Nephron (organoid): Measurements from ENCODE around the gene KCNJ15.
"Not testable (repeated sequence)": the region's sequence is repeated elsewhere in the genome, so short reads cannot be mapped to it uniquely, and the experiment has no call there.

Experiments used
- H3K27ac Mint-ChIP-seq, 3 experiments: 2 replicates each; pipeline ENCODE4 v1.8.0; 2020; ENCODE audit warnings: mixed read lengths in 3 of 3, mild to moderate bottlenecking in 2 of 3, moderate library complexity in 1 of 3
- H3K27me3 Mint-ChIP-seq: 2 replicates; pipeline ENCODE4 v1.8.0; 2021; ENCODE audit warnings: low read depth, mild to moderate bottlenecking, moderate library complexity, mixed read lengths
- H3K36me3 Mint-ChIP-seq: 2 replicates; pipeline ENCODE4 v1.8.0; 2020; ENCODE audit warnings: low read depth, mixed read lengths
- H3K4me1 Mint-ChIP-seq: 2 replicates; pipeline ENCODE4 v1.8.0; 2020; ENCODE audit warnings: mixed read lengths
- H3K4me3 Mint-ChIP-seq, 3 experiments: 2 replicates each; pipeline ENCODE4 v1.8.0; 2020; ENCODE audit warnings: mild to moderate bottlenecking in 3 of 3, mixed read lengths in 3 of 3, moderate library complexity in 2 of 3
- H3K9me3 Mint-ChIP-seq: 2 replicates; pipeline ENCODE4 v1.8.0; 2020; ENCODE audit warnings: mixed read lengths
- TF ChIP-seq, protein P1 (sequence below), 3 experiments: fragments of 200-600 bp; sonication (generic); IDR thresholded peaks; one replicate each; pipeline ENCODE4 v1.5.0; 2021; ENCODE audit warnings: antibody characterized with exemption in 3 of 3; ENCODE audit not compliant: unreplicated experiment in 3 of 3

KCNJ15 gene

DNA sequence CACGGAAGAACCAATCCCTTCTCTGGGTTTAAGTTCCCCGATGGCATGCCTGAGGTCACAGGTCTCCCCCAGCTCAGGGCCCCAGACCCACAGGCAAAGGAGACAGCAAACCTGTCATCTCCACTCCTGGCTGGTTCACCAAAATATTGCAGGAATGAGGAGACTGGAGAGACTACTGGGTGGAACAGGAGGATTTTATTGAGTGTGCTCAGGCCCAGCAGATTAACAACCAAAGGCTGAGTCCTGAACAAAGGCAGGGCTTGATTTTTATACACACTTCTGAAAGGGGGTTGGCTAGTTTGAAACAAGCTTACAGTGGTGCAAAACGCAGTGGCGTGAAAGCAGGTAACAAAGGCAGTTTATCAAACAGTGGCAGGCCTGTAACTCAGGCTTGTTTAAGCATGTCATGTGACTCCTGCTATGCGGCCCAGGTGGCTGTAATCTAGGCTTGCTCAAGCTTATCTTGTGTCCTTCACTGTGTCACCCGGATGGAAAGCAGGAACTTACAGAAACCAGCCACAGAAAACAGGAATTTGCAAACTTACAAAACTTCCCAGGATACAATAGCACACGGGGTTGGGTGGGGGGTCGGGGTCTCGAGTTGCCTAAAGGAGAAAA lies 27.4 kb upstream of the KCNJ15 start:
- Mint-ChIP-seq H3K4me1 (no peaks in the 10 kb centered on the region), H3K27ac (no peak overlapping the region), H3K9me3 (peaks cover 71% of the 10 kb centered on the region), H3K36me3 (peaks cover 26% of the 10 kb centered on the region), H3K4me3 (no peak overlapping the region), H3K27me3 (peaks cover 7% of the 10 kb centered on the region)
- TF ChIP-seq, protein P1, sequence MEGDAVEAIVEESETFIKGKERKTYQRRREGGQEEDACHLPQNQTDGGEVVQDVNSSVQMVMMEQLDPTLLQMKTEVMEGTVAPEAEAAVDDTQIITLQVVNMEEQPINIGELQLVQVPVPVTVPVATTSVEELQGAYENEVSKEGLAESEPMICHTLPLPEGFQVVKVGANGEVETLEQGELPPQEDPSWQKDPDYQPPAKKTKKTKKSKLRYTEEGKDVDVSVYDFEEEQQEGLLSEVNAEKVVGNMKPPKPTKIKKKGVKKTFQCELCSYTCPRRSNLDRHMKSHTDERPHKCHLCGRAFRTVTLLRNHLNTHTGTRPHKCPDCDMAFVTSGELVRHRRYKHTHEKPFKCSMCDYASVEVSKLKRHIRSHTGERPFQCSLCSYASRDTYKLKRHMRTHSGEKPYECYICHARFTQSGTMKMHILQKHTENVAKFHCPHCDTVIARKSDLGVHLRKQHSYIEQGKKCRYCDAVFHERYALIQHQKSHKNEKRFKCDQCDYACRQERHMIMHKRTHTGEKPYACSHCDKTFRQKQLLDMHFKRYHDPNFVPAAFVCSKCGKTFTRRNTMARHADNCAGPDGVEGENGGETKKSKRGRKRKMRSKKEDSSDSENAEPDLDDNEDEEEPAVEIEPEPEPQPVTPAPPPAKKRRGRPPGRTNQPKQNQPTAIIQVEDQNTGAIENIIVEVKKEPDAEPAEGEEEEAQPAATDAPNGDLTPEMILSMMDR (IDR thresholded peaks at IDR 0.05; ENCODE audit: unreplicated experiment in 3 of 3), result no peak

DNA sequence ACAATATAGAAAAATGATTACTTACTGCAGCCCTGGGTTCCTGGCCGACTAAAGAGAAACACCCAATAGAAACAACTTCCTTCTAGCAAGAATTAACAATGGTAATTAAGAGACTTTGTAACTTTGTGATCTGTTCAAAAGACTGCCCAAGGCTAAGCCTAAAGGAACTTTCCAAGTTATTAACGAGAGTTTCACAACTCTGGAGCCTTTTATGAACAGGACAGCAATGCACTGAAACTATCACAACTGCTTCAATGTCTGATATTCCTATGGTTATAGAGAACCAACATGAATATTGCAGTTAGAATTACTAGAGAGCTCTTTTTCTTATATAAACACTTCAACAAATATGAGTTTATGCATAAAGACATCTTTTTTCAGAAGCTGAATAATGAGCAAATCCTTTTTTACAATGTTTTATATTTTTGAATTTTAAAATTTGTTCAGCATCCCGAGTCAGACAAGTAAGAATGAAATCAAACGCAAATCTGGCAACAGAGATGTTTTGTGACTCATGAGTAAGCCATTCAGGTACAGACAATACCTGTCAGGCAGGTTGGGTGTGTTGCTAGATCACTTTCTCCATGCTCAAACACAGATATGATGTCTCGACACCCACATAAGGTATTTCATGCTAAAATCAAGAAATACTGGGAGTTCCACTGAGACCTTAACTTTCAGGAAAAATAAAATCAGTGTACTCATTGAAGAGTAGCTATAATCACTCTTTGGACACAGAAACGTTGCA lies 22.2 kb upstream of the KCNJ15 start:
- Mint-ChIP-seq H3K9me3 (peaks cover 26% of the 10 kb centered on the region), H3K27ac (peak overlapping the region in 2 of 3 experiments; percentile 19 to 60), H3K36me3 (peaks cover 11% of the 10 kb centered on the region), H3K27me3 (no peaks in the 10 kb centered on the region), H3K4me3 (no peak overlapping the region), H3K4me1 (peaks cover 10% of the 10 kb centered on the region)
- TF ChIP-seq, protein P1 (IDR thresholded peaks at IDR 0.05; ENCODE audit: unreplicated experiment in 3 of 3), result no peak

DNA sequence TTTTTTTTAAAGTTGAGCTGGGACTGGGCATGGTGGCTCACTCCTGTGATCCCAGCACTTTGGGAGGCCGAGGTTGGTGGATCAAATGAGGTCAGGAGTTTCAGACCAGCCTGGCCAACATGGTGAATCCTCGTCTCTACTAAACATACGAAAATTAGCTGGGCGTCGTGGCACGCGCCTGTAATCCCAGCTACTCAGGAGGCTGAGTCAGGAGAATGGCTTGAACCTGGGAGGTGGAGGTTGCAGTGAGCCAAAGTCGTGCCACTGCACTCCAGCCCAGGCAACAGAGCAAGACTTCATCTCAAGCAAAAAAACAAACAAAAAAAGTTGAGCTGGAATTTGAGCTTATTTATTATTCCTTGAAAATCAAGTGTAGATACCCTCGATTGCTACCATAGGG lies 21.5 kb upstream of the KCNJ15 start:
- H3K4me1 Mint-ChIP-seq, result peaks cover 17% of the 10 kb centered on the region
- not testable (repeated sequence) for H3K27ac Mint-ChIP-seq, H3K27me3 Mint-ChIP-seq, H3K36me3 Mint-ChIP-seq, H3K4me3 Mint-ChIP-seq
- peaks cover 23% of the 10 kb centered on the region for H3K9me3 Mint-ChIP-seq

DNA sequence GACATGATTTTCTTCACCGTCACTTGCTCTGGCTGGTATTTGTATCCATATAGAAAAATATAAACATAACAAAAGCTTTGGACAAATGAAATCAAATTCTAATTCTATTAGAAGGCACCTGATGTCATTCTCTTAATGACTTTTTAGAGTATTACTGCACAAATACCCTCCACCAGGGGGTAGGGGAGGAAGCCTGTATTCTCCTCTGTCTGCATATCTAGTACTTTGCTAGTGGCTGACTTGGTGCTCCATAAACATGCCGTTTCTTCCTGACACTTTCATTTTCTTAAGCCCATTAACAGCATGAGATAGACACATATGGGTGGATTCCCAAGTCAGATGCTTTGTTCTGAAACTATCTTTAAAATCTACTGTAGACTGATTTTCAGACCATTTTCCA lies 20.6 kb upstream of the KCNJ15 start:
- H3K4me3 Mint-ChIP-seq, result no peak overlapping the region
- peaks cover 3% of the 10 kb centered on the region for H3K36me3 Mint-ChIP-seq
- H3K27me3 Mint-ChIP-seq, result no peaks in the 10 kb centered on the region
- peaks cover 17% of the 10 kb centered on the region for H3K9me3 Mint-ChIP-seq
- H3K4me1 Mint-ChIP-seq, result peaks cover 20% of the 10 kb centered on the region
- TF ChIP-seq, protein P1 (IDR thresholded peaks at IDR 0.05; ENCODE audit: unreplicated experiment in 3 of 3), result no peak
- H3K27ac Mint-ChIP-seq, result peak overlapping the region in 2 of 3 experiments; percentile 2 to 4

DNA sequence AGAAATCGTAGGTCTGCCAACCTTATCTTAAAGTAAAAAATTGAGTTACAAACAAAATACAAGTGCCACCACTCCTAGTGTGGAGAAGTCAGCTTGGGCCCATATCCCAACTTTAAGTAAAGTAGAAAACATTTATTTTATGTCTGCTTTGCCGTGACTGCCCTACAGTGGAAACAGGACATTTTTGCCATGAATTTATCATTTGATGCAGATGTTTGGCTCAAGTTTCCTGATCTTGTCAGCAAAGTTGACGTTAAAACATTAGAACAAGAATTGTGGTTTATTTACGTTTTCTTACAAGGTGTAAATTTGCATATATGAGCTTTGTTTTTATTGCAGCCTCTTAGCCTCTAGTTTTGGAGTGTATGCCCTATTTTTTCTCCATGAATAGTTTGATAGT lies 17.1 kb upstream of the KCNJ15 start:
- H3K9me3 Mint-ChIP-seq, result no peaks in the 10 kb centered on the region
- TF ChIP-seq, protein P1 (IDR thresholded peaks at IDR 0.05; ENCODE audit: unreplicated experiment in 3 of 3), result no peak
- H3K4me1 Mint-ChIP-seq, result peaks cover 24% of the 10 kb centered on the region
- no peaks in the 10 kb centered on the region for H3K36me3 Mint-ChIP-seq
- no peak overlapping the region for H3K4me3 Mint-ChIP-seq
- H3K27me3 Mint-ChIP-seq, result peaks cover 3% of the 10 kb centered on the region
- H3K27ac Mint-ChIP-seq, result peak overlapping the region; percentile 87 to 98 (median 95)

DNA sequence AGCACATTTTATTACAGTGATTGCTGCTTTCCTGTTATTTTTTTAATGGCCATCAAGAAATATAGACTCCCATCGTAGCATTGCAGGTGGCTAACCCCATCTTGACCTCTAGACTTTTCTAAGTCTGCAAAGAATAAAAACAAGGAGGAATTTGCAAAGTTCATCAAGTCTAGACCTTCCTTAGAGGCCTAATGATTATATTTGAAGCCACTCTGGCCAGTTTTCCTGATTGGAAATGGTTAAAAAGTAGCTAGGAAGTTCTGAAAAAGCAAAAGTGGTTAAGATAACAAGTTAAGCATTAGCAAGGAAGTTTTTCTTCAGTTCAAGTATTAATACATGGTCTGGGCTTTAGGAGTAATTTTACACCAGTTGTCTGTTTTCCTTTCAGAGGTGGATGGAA lies 16.7 kb upstream of the KCNJ15 start:
- H3K4me3 Mint-ChIP-seq, result no peak overlapping the region
- no peaks in the 10 kb centered on the region for H3K9me3 Mint-ChIP-seq
- H3K27me3 Mint-ChIP-seq, result peaks cover 3% of the 10 kb centered on the region
- H3K36me3 Mint-ChIP-seq, result no peaks in the 10 kb centered on the region
- H3K27ac Mint-ChIP-seq, result peak overlapping the region; percentile 87 to 98 (median 95)
- TF ChIP-seq, protein P1 (IDR thresholded peaks at IDR 0.05; ENCODE audit: unreplicated experiment in 3 of 3), result no peak
- H3K4me1 Mint-ChIP-seq, result peaks cover 24% of the 10 kb centered on the region
